D721Med (cell line): ENCODE results near the gene LYST.
"Not testable (repeated sequence)": the region's sequence is repeated elsewhere in the genome, so short reads cannot be mapped to it uniquely, and the experiment has no call there.

ENCODE experiments used
- DNase-seq: peaks from one replicate; pipeline ENCODE4 v3.0.0; 2011; ENCODE audit warnings: low spot score; ENCODE audit not compliant: insufficient read length
- FAIRE-seq: peaks from 2 replicates; lab custom pipeline; 2011; peaks lifted over from hg19 to GRCh38; lab: Jason Lieb, UNC
- TF ChIP-seq, protein P1 (sequence below): IDR thresholded peaks from 2 replicates; pipeline ENCODE4 v1.5.1; 2012; ENCODE audit warnings: mild to moderate bottlenecking, control low read depth; ENCODE audit not compliant: insufficient read depth; ENCODE audit errors: missing control alignments

The LYST gene

DNA sequence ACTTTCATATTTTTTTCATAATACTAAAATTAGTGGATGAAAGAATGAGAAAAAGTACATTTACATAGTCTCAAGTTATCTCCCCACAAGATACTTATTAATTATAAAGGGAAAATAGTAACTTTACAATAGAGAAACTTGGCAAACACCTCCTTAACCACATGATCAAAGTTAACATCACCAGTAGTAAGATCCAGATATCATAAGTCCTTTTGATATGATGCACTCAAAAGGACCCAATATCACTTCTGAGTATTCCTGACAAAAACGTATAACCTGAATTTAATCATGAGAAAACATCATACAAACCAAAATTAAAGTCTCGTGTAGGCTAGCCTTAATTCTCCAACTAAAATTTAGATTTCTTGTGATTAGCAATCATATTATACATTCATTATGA, 67.4 kb downstream of the LYST start:
- TF ChIP-seq, protein P1, sequence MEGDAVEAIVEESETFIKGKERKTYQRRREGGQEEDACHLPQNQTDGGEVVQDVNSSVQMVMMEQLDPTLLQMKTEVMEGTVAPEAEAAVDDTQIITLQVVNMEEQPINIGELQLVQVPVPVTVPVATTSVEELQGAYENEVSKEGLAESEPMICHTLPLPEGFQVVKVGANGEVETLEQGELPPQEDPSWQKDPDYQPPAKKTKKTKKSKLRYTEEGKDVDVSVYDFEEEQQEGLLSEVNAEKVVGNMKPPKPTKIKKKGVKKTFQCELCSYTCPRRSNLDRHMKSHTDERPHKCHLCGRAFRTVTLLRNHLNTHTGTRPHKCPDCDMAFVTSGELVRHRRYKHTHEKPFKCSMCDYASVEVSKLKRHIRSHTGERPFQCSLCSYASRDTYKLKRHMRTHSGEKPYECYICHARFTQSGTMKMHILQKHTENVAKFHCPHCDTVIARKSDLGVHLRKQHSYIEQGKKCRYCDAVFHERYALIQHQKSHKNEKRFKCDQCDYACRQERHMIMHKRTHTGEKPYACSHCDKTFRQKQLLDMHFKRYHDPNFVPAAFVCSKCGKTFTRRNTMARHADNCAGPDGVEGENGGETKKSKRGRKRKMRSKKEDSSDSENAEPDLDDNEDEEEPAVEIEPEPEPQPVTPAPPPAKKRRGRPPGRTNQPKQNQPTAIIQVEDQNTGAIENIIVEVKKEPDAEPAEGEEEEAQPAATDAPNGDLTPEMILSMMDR, result no peak
- FAIRE-seq, result no peak
- no peak for DNase-seq

DNA sequence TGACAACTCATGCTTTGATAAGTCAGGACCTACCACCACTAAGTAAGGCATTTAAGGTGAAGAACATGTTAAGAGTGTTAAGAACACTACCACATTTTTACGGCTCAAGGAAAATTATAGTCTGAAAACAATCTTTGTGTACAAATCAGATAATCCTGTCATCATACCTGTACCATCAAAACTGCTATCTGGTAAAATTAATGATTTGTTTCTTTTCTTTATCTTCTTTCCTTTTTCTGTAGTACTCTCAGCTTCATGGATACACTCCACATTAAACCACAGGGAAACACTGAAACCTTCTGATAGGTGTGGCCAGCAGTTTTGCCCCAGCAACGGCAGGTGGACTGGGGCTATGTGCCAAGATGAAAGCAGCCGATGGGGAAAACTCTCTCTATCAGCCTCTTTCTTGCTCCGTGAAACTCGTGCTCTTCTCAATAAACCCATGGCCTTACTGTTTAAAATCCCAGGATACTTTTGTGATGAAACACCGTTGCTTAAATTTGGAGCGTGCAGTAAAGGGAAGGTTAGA, 75.1 kb downstream of the LYST start:
- TF ChIP-seq, protein P1, result no peak
- FAIRE-seq (peak; percentile 11), DNase-seq (no peak)

DNA sequence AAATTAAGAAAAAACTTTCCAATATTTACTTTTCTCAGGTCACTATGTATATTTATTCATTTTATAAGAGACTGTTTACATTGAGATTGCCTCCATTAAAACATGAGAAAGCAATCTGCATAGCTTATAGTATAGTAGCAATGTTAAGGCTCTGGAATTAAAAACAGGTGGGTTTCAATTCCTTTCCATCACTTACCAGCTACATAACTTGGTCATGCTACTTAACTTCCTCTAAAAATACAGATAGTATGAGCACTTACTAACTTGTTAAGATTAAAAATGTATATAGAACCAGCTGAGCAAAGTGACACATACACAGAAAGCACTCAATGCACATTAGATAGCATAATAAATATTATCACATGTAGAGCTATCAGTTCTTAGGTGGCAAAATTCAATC, 76.6 kb downstream of the LYST start:
- no peak for FAIRE-seq
- no peak for DNase-seq
- TF ChIP-seq, protein P1, result no peak

DNA sequence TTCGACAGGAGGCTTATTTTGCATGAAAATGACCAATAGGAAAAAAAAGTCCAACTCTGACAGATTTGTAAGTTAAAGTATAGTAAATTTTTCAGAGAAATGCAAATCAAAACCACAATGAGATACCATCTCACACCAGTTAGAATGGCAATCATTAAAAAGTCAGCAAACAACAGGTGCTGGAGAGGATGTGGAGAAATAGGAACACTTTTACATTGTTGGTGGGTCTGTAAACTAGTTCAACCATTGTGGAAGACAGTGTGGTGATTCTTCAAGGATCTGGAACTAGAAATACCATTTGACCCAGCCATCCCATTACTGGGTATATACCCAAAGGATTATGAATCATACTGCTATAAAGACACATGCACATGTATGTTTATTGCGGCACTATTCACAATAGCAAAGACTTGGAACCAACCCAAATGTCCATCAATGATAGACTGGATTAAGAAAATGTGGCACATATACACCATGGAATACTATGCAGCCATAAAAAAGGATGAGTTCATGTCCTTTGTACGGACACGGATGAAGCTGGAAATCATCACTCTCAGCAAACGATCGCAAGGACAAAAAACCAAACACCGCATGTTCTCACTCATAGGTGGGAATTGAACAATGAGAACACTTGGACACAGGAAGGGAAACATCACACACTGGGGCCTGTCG, 80.3 kb downstream of the LYST start:
- FAIRE-seq, DNase-seq: not testable (repeated sequence)

DNA sequence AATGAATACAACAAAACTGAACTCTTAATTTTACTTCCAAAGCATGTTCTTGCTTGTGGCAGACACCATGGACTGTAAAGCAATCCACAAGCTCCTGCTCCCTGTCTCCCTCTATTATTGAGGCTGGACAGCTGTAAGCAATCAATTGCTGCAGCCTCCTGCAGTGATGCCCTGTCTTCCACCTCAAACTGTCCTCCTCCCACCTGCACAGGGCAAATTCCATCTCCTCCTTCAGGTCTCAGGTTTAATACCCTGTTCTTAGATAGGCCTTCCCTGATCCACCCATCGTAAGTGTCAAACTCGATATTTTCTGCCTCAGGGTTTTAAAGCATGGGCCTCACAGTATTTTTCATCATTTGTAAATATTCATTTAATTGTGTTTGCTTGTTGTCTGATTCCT, 81.8 kb downstream of the LYST start:
- DNase-seq (no peak), FAIRE-seq (no peak)
- TF ChIP-seq, protein P1, result no peak

DNA sequence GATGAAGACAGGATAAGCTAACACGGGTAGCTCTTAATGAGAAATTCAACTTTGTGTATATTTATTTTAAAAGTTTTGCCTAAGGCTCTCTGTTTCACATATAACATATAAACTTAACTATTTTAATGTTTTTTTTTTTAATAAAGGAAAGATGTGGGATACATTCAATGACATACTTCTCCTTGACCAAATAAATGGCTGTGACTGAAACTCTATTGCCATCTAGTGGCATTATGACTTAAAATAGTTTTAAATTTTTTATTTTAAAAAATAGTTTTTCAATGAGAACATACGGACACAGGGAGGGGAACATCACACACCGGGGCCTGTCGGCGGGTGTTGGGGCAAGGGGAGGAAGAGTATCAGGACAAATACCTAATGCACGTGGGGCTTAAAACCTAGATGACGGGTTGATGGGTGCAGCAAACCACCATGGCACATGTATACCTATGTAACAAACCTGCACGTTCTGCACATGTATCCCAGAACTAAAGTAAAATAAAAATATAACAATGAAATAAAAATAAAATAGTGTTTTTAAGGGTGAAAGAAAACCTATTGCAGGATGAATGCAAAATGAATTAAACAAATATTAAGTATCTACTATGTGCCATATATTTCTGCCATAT, 83.4 kb downstream of the LYST start:
- no peak for FAIRE-seq
- TF ChIP-seq, protein P1, result peak; percentile 64
- DNase-seq, result no peak

DNA sequence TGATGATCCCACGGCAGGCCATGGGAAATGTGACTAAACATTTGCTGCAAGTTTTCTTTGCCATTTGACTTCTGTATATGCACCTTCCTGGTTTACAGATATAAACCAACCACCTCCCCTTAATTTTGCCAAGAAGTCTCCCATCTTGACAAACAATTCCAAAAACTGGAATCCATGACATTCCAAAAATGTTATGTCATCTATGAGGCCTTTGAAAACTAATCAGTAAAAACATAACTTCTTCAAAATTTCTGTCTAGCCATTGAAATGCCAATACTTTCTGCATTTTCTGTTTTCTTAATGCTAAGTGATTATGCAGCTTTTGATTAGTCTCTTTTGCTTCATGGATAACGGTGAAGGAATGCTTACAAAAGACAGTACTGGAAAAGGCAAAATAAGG, 84.1 kb downstream of the LYST start:
- TF ChIP-seq, protein P1, result no peak
- DNase-seq (no peak), FAIRE-seq (peak; percentile 91)
